GM12801 (cell line): Measurements from ENCODE around the gene PLXNA4.

Experiments
- CTCF ChIP-seq: IDR thresholded peaks from one replicate; pipeline ENCODE4 v1.5.1; 2011; ENCODE audit warnings: control low read depth; ENCODE audit not compliant: insufficient read length; ENCODE audit errors: extremely low read depth

The PLXNA4 gene

DNA sequence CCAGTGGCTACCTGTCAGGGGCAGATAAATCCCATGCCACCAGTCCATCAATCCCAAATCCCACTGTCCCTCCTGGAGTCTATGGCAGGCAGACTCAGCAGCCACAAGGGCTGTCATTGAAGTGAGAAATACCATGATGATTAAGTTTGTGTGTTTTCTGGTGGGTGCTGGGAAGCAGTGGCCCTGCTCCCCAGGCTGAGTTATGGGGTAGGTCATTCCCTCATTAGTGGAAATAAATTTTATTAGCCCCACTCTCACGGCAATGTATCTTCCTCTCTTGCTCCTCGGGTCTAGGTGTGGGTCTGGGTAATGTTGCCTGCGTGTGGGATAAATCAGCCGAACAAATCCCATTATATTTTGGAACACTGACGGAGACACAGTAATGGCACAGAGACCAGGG, 76.8 kb downstream of the PLXNA4 start:
- TF ChIP-seq CTCF: no peak

- TF ChIP-seq CTCF: no peak
These were observed 77.2 kb downstream of the PLXNA4 start for GRCh38 chr7:132499065-132499464.

- no peak for TF ChIP-seq CTCF
These were observed 78.0 kb downstream of the PLXNA4 start for GRCh38 chr7:132498319-132498718.

DNA sequence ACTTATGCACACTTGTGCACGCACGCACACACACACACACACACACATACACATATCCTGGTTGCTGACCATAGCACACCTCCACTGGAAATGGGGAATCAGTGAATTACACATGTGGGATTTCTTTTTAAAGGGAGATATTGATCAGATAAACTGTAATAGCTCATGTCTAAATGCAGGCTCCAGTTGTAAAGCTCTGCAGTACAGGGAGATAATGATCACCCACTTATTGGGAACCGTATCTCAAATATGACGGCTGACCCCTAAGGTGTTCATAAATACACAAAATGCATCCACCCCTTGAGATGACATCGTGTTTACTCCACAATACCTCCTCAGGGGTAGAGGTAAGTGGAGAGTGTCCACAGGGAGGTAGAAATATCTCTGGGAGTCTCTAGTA, 79.2 kb downstream of the PLXNA4 start:
- TF ChIP-seq CTCF: no peak

DNA sequence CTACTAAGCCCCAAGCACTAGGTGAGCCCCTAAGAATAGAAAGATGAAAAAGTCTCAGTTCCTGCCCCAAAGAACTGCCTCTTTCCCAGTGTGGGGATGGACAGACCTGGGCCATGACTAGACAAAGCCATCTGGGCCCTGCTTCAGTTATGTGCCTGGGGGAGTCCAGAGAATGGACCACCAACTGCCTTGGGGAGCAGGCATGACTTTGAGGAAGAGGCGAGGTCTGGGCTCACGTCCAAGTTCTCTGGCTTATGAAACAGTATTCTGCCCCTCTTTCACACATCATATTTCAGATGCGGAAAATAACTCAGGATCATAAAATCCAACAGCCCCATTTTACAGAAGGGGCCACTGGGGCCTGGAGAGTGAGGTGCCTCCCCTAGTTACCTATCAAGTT, 80.3 kb downstream of the PLXNA4 start:
- TF ChIP-seq CTCF: no peak

DNA sequence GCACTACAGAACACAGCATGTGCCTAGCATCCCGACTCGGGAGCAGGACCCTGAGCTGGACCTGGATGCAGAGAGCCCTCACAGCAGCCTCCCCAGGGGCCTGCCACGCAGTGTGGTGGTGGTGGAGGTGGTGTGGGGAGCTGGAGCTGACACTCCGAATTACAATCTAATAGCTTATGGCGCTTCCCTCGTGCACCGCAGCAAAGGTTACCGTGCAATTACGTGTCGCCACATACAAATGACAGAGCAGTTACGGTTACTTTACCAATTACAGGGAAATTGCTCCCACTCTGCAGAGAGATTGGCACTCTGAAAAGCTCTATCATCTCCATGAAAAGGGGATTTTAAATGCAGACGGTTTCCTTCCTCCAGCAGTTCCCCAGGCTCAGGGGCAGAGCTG, 81.8 kb downstream of the PLXNA4 start:
- no peak for TF ChIP-seq CTCF

GRCh38 chr7:132492823-132493445, 83.3 kb downstream of the PLXNA4 start:
- no peak for TF ChIP-seq CTCF
